AG04450 (cell line): ENCODE data around the gene CDKL1. TPM values are rescaled to one million over a fixed set of nuclear protein-coding genes. Genes with fewer than 3 reads are reported as not detected.

ENCODE experiments used
- CTCF ChIA-PET: fragments of 300-600, 350-600 bp; formaldehyde crosslinking; extraction: SDS; loops from one replicate; lab custom pipeline; 2022; ENCODE audit warnings: antibody characterized with exemption, inconsistent platforms; lab: Charles Lee
- POLR2A ChIA-PET: fragments of 350-600 bp; formaldehyde crosslinking; extraction: SDS; loops from one replicate; lab custom pipeline; 2021; ENCODE audit warnings: antibody characterized with exemption, inconsistent platforms; lab: Yijun Ruan, JAX
- DNase-seq: peaks from one replicate; pipeline ENCODE4 v3.0.0-alpha.2; 2011; ENCODE audit warnings: low read depth, low spot score
- H3K27ac ChIP-seq: one replicate; pipeline ENCODE4 v1.5.1; 2012; ENCODE audit warnings: low read depth, low read length, control low read depth
- H3K27me3 ChIP-seq: one replicate; pipeline ENCODE4 v1.6.0; 2012; ENCODE audit warnings: low read length; ENCODE audit not compliant: control insufficient read depth, insufficient read depth
- H3K4me3 ChIP-seq: 2 replicates; pipeline ENCODE4 v1.5.1; 2011; ENCODE audit warnings: mild to moderate bottlenecking, low read depth, low read length, control low read depth
- H3K9me3 ChIP-seq: 2 replicates; pipeline ENCODE4 v1.5.1; 2012; ENCODE audit warnings: low read length; ENCODE audit not compliant: control insufficient read depth, insufficient read depth
- CTCF ChIP-seq: IDR thresholded peaks from 2 replicates; pipeline ENCODE4 v1.5.1; 2011; ENCODE audit warnings: low read depth, low read length, control low read depth, inconsistent platforms
- polyA plus RNA-seq: library from polyadenylated mRNA; depleted of rRNA; stranded (reverse); fragments of >200 nt; gene quantifications from 2 replicates; pipeline ENCODE4 v1.2.3, GENCODE V29; 2011

The CDKL1 gene
- polyA plus RNA-seq, 1 experiment, result 20.1 TPM

- CTCF ChIA-PET, result interaction anchor here (1.1 kb wide), 1 partner anchor 65 kb away, joined by 7 read pairs; no protein-coding TSS in a partner anchor
- Histone ChIP-seq H3K4me3 (no peak overlapping the region), H3K27ac (no peak overlapping the region)
Measured at GRCh38 chr14:50383618-50384225, 13.0 kb downstream of the CDKL1 start.

DNA sequence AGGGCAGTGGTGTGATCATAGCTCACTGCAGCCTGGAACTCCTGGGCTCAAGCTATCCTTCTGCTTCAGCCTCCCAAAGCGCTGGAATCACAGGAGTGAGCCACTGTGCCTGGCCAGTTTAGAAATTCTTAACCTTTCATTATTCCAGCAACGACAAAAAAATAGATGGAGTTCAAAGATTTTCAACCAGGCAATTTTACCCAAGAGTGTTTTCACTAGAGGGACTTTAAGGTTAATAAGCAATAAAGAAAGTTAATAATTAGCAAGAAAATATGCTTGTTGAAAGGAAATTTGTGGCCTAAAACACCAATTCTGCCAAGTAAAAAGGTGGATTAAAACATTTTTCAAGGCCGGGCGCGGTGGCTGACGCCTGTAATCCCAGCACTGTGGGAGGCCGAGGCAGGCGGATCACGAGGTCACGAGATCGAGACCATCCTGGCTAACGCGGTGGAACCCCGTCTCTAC lies 14.8 kb downstream of the CDKL1 start:
- POLR2A ChIA-PET, result no interaction called here

More at GRCh38 chr14:50383618-50384225, 13.0 kb downstream of the CDKL1 start:
- no peak for DNase-seq
- Histone ChIP-seq H3K27me3 (no peaks in the 10 kb centered on the region), H3K9me3 (no peaks in the 10 kb centered on the region)
- TF ChIP-seq CTCF, result no peak
- POLR2A ChIA-PET, result interaction anchor here (0.6 kb wide), 1 partner anchor 285 kb away, joined by 3 read pairs; no protein-coding TSS in a partner anchor

DNA sequence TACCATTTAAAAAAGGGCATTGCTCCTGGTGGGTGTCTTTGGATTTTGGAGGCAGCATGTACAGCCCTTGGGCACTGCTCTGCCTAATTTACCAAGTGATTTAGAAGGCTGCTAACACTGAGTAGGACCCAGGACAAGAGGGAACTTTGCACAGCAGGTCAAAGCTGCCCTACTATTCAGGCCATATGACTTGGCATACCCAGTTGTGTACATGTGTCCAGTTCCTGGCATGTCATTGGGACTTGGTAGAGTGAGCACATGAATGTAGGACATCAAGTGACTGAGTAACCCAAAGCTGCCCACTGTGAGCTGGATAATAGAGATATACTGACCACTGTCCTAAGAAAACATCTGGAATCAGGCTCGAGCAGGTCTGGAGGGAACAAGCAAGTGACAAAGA lies 15.7 kb downstream of the CDKL1 start:
- ChIA-PET POLR2A (no interaction called here), CTCF (no interaction called here)
- no peak overlapping the region for H3K4me3 ChIP-seq
- no peak for TF ChIP-seq CTCF
- no peak overlapping the region for H3K27ac ChIP-seq
- no peak for DNase-seq
- no peaks in the 10 kb centered on the region for H3K9me3 ChIP-seq
- H3K27me3 ChIP-seq, result no peaks in the 10 kb centered on the region

More for the DNA sequence above, 14.8 kb downstream of the CDKL1 start:
- Histone ChIP-seq H3K27me3 (no peaks in the 10 kb centered on the region), H3K9me3 (no peaks in the 10 kb centered on the region), H3K27ac (no peak overlapping the region), H3K4me3 (no peak overlapping the region)
- TF ChIP-seq CTCF, result no peak
- no peak for DNase-seq
- CTCF ChIA-PET, result no interaction called here

DNA sequence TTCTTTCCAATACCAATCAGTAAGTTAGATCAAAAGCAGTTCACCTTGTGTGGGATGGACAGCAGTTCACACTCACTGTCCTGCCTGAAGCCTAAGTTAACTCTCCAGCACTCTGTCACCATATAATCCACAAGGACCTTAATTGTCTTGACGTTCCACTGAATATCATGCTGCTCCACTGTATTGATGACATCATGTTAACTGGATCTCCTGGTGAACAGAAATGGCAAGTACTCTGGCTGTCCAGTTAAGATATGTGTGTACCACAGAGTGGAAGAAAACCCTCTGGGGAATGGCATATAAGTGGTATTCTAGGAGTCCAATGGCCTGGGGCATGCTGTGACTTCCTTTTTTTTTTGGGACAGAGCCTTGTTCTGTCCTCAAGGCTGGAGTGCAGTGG lies 16.2 kb downstream of the CDKL1 start:
- H3K27ac ChIP-seq, result no peak overlapping the region
- ChIA-PET POLR2A (no interaction called here), CTCF (no interaction called here)
- H3K4me3 ChIP-seq, result no peak overlapping the region
- TF ChIP-seq CTCF, result no peak
- H3K9me3 ChIP-seq, result no peaks in the 10 kb centered on the region
- no peaks in the 10 kb centered on the region for H3K27me3 ChIP-seq
- no peak for DNase-seq

GRCh38 chr14:50379563-50379962 lies 17.1 kb downstream of the CDKL1 start:
- no peaks in the 10 kb centered on the region for H3K9me3 ChIP-seq
- ChIA-PET CTCF (no interaction called here), POLR2A (no interaction called here)
- H3K27me3 ChIP-seq, result no peaks in the 10 kb centered on the region
- no peak overlapping the region for H3K27ac ChIP-seq
- H3K4me3 ChIP-seq, result no peak overlapping the region
- DNase-seq, result no peak
- TF ChIP-seq CTCF, result no peak
